Endothelial cell of umbilical vein (primary cell): ENCODE measurements around the gene APLN. TPM values are rescaled to one million over a fixed set of nuclear protein-coding genes. Genes with fewer than 3 reads are reported as not detected.

Experiments used
- BruUV-seq: library from RNA; stranded (reverse); fragments of 400-500 nt; replicated peaks from 2 replicates; lab custom pipeline; 2021; lab: Mats Ljungman, UMichigan
- CTCF ChIA-PET: fragments of 300-600, 350-600 bp; sonication (Branson Sonifier 250); formaldehyde crosslinking; loops from one replicate; lab custom pipeline; 2021; ENCODE audit warnings: antibody characterized with exemption, inconsistent platforms; lab: Charles Lee
- POLR2A ChIA-PET: fragments of 300-600, 350-600 bp; sonication (Branson Sonifier 250); formaldehyde crosslinking; loops from one replicate; lab custom pipeline; 2021; ENCODE audit warnings: antibody characterized with exemption, inconsistent platforms; lab: Charles Lee
- DNase-seq: peaks from one replicate; pipeline ENCODE4 v3.0.0-alpha.2; 2011; ENCODE audit warnings: low read depth, low spot score
- FAIRE-seq: peaks from 2 replicates; lab custom pipeline; 2011; peaks lifted over from hg19 to GRCh38; lab: Jason Lieb, UNC
- H2AFZ ChIP-seq: 2 replicates; pipeline ENCODE4 v1.6.0; 2012; ENCODE audit warnings: low read depth, low read length, control low read depth, inconsistent platforms
- H3K27ac ChIP-seq: 2 replicates; pipeline ENCODE4 v1.5.1; 2011; ENCODE audit warnings: low read depth, mild to moderate bottlenecking, control low read depth, low read length, moderate library complexity; ENCODE audit not compliant: insufficient read depth
- H3K27me3 ChIP-seq, 2 experiments: 2 replicates each; pipeline versions ENCODE4 v1.6.0 to v1.6.1; 2011; ENCODE audit warnings: low read length in 2 of 2, mixed read lengths in 1 of 2; ENCODE audit not compliant: control insufficient read depth in 2 of 2, insufficient read depth in 2 of 2
- H3K36me3 ChIP-seq, 2 experiments: 2 replicates in 1 of 2; 3 replicates in 1 of 2; pipeline ENCODE4 v1.5.1; 2011; ENCODE audit warnings: low read length in 2 of 2, mild to moderate bottlenecking in 1 of 2, moderate library complexity in 1 of 2; ENCODE audit not compliant: control insufficient read depth in 2 of 2, insufficient read depth in 2 of 2; ENCODE audit errors: extremely low read depth in 1 of 2
- H3K4me1 ChIP-seq: 3 replicates; pipeline ENCODE4 v1.5.1; 2011; ENCODE audit warnings: mild to moderate bottlenecking, low read length; ENCODE audit not compliant: control insufficient read depth, insufficient read depth; ENCODE audit errors: extremely low read depth
- H3K4me2 ChIP-seq: 2 replicates; pipeline ENCODE4 v1.6.1; 2011; ENCODE audit warnings: low read length, control low read depth, mixed read lengths; ENCODE audit not compliant: insufficient read depth
- H3K4me3 ChIP-seq, 3 experiments: fragments of 200-600 bp in 1 of 3; sonication (generic), shearing (Covaris generic) in 1 of 3; replicated peaks in 1 of 3; 2 replicates each; pipeline ENCODE4 v1.5.1; 2011 to 2016; ENCODE audit warnings: control low read depth in 3 of 3, low read length in 3 of 3, mild to moderate bottlenecking in 2 of 3, inconsistent platforms in 1 of 3, low read depth in 1 of 3, moderate library complexity in 1 of 3; ENCODE audit not compliant: insufficient read depth in 1 of 3
- H3K79me2 ChIP-seq: 2 replicates; pipeline ENCODE4 v1.6.0; 2012; ENCODE audit warnings: low read length, inconsistent platforms; ENCODE audit not compliant: control insufficient read depth, insufficient read depth
- H3K9ac ChIP-seq: replicated peaks from 2 replicates; pipeline ENCODE3; 2011; ENCODE audit warnings: low read length, control low read depth; ENCODE audit not compliant: insufficient read depth; ENCODE audit errors: extremely low read depth
- H3K9me1 ChIP-seq: replicated peaks from 3 replicates; pipeline ENCODE4 v1.6.0; 2011; ENCODE audit warnings: mild to moderate bottlenecking, low read length; ENCODE audit not compliant: control insufficient read depth, insufficient read depth; ENCODE audit errors: extremely low read depth
- H3K9me3 ChIP-seq: replicated peaks from 2 replicates; pipeline ENCODE4 v1.5.1; 2012; ENCODE audit warnings: low read length, inconsistent platforms; ENCODE audit not compliant: control insufficient read depth, insufficient read depth
- H4K20me1 ChIP-seq: replicated peaks from 2 replicates; pipeline ENCODE3; 2011; ENCODE audit warnings: mild to moderate bottlenecking, low read length; ENCODE audit not compliant: control insufficient read depth, insufficient read depth; ENCODE audit errors: extremely low read depth
- CTCF ChIP-seq, 2 donors: IDR thresholded peaks; 1 replicate in 1 of 2; 2 replicates in 1 of 2; pipeline ENCODE4 v1.5.1; 2011; ENCODE audit warnings: low read length in 2 of 2, mild to moderate bottlenecking in 2 of 2, moderate library complexity in 2 of 2, control low read depth in 1 of 2, inconsistent platforms in 1 of 2, low read depth in 1 of 2; ENCODE audit not compliant: insufficient read depth in 1 of 2; ENCODE audit errors: extremely low read depth in 1 of 2
- EZH2 ChIP-seq: IDR thresholded peaks from 2 replicates; pipeline ENCODE4 v1.6.1; 2012; ENCODE audit warnings: borderline replicate concordance, low read depth, mild to moderate bottlenecking, moderate library complexity, low read length, inconsistent platforms; ENCODE audit not compliant: severe bottlenecking
- FOS ChIP-seq: IDR thresholded peaks from 2 replicates; pipeline ENCODE4 v1.6.1; 2011; ENCODE audit warnings: mild to moderate bottlenecking, low read length, moderate library complexity, borderline replicate concordance; ENCODE audit not compliant: insufficient read depth
- GATA2 ChIP-seq: IDR thresholded peaks from 2 replicates; pipeline ENCODE4 v1.7.0; 2011; ENCODE audit warnings: low read depth, mild to moderate bottlenecking, moderate library complexity, mixed read lengths, low read length; ENCODE audit not compliant: insufficient read length, insufficient read depth
- JUN ChIP-seq: IDR thresholded peaks from 2 replicates; pipeline ENCODE4 v1.6.1; 2011; ENCODE audit warnings: borderline replicate concordance, low read depth; ENCODE audit not compliant: insufficient read length, insufficient read depth
- MAX ChIP-seq: IDR thresholded peaks from 2 replicates; pipeline ENCODE4 v1.6.1; 2011; ENCODE audit not compliant: insufficient read depth, insufficient read length
- MYC ChIP-seq: IDR thresholded peaks from one replicate; pipeline ENCODE4 v1.6.1; 2011; ENCODE audit warnings: mild to moderate bottlenecking, low read depth, low read length
- dilution Hi-C: fragments of 300-500 bp; cut with MboI; formaldehyde crosslinking; loops from one replicate; pipeline ENCODE4 v1.15.0; 2019; ENCODE audit warnings: low sequenced_read_pairs; ENCODE audit not compliant: extremely low pct_ligation_motif_present
- intact Hi-C: fragments of 100-400 bp; cut with micrococcal nuclease; formaldehyde crosslinking; loops from one replicate; pipeline ENCODE4 v1.10.0; 2022
- polyA plus RNA-seq, 4 experiments: library from polyadenylated mRNA; depleted of rRNA in 3 of 4; stranded (reverse) in 3 of 4; unstranded in 1 of 4; fragments of >200 nt; gene quantifications; 2 replicates each; pipeline versions ENCODE4 v1.2.1 to v1.2.3, GENCODE V29; 2011 to 2012; ENCODE audit warnings: missing spikeins in 1 of 4
- total RNA-seq: library from RNA; stranded (reverse); gene quantifications from 2 replicates; pipeline ENCODE4 v1.2.3, GENCODE V29; 2021

The APLN gene
- total and polyA plus RNA-seq, 2 donors (not counting 3 experiments of a cell fraction or from before 2014, with no cell fraction given): 230 to 466 TPM

GRCh38 chrX:129608496-129608895, 46.3 kb downstream of the APLN start:
- dilution Hi-C loops: no loop called here
- H2AFZ ChIP-seq: no peak overlapping the region
- H3K36me3 ChIP-seq: no peaks in the 10 kb centered on the region
- no peak overlapping the region for H3K9ac ChIP-seq
- no peak overlapping the region for H3K4me3 ChIP-seq
- TF ChIP-seq JUN (no peak), FOS (no peak), MAX (no peak), GATA2 (no peak), EZH2 (no peak), CTCF (IDR thresholded peaks at IDR 0.05; ENCODE audit: extremely low read depth in 1 of 2, insufficient read depth in 1 of 2, low read depth in 1 of 2, low read length in 2 of 2) (no peak), MYC (no peak)
- DNase-seq (no peak), FAIRE-seq (no peak)
- intact Hi-C loops: loop anchor here (5.0 to 10.0 kb wide), 3 partner anchors 234 to 586 kb away; partner anchors contain the start of gene ZDHHC9
- H3K4me2 ChIP-seq: no peak overlapping the region
- ChIA-PET POLR2A (no interaction called here), CTCF (interaction anchor here (1.0 to 4.4 kb wide), 6 partner anchors 26 to 214 kb away, joined by 3 to 58 read pairs (median 12); partner anchors contain the start of gene APLN)
- H4K20me1 ChIP-seq: no peaks in the 10 kb centered on the region
- BruUV-seq: no TSS peak
- peaks cover 14% of the 10 kb centered on the region for H3K4me1 ChIP-seq
- no peaks in the 10 kb centered on the region for H3K27me3 ChIP-seq
- no peaks in the 10 kb centered on the region for H3K9me1 ChIP-seq
- no peak overlapping the region for H3K27ac ChIP-seq
- no peaks in the 10 kb centered on the region for H3K9me3 ChIP-seq
- H3K79me2 ChIP-seq: no peaks in the 10 kb centered on the region
